ENCODE data around the gene NSMF.

DNA sequence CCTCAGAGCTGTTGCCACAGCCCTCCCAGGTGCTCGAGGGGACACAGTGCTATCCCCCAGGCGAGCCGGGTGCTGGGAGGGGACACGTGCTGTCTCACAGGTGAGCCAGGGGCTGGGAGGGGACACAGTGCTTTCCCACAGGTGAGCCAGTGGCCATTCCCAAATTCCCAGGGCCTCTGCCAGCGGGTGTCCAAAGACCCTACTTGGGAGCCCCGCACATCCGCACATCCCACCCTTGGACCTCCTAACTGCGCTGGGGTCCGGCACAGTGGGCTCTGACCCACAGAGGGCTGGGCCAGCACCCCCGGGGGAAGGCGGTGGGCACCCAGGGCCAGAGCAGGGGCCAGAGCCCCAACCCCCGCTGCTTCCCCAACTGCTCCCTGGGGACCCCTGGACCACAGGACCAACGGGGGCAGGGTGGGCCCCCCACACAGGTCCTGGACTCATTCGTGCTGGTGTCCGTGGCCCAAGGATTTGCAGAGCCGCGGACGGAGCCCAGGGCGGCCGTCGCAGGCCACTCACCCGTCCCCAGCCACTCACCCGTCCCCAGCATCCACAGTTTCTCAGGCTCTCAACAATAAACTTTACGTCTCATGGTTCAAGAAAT, 54.1 kb downstream of the NSMF start:
- no peak for TF ChIP-seq POLR2A (IDR thresholded peaks at IDR 0.05; ENCODE audit: low read length)
- no peak for TF ChIP-seq GATA1 (IDR thresholded peaks at IDR 0.05; ENCODE audit: low read depth, low read length)

Measured in erythroblast (primary cell).